NK-92 (cell line): Measurements from ENCODE around the gene CHRND.
"Not testable (repeated sequence)": the region's sequence is repeated elsewhere in the genome, so short reads cannot be mapped to it uniquely, and the experiment has no call there.

Experiments used
- DNase-seq: peaks from one replicate; lab custom pipeline; 2025; ENCODE audit not compliant: unreplicated experiment; lab: John Stamatoyannopoulos, UW

CHRND gene

DNA sequence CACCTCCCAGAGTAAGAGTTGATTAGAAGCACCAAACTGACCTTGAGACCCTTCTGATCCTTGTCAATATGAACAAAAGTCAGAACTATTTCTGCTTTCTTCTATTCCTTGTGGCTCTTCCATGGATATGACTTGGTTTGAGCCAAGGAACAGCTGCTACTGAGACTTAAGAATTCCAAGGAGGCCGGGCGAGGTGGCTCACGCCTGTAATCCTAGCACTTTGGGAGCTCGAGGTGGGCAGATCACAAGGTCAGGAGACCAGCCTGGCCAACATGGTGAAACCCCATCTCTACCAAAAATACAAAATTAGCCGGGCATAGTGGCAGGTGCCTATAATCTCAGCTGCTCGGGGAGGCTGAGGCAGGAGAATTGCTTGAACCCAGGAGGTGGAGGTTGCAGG is 44.5 kb downstream of the CHRND start:
- DNase-seq: not testable (repeated sequence)

DNA sequence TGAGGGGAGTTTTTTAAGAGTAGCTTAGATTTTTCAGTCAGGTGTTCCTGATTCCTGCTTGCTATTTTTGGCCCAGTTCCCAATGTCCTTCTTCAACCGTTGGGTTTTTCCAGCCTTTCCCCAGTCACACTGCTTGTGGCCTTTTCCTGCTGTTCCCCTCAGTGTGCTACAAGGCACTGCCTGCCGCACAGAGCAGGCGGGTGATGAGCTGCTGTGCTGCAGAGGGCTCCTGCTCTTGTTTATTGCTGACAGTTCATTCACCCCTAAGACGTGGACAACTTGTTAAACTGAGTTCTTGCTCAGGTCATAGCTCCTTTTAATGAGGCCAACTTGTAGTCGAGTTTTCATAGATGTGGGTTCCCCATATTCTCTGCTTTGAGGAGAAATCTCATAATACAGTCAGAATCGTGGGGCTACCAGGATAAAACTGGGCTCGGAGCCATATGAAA is 45.1 kb downstream of the CHRND start:
- DNase-seq: no peak

DNA sequence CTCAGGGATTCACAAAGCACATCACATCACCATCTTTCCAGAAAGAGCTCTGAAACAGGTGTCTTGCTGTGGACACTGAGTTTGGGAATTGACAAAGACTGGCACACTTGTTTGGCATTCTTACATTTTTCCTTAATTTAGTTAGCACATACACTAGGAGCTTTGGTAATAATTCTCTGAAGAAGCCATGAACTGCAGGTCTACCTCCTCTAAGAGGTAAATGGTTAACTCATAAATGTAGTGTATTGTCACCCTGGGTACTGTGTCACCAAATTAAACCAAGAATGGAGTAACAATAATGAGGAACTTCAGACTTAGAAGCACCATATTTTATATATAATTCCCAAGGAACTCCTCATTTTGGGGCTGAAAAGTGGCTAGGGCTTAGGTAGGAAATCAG is 47.1 kb downstream of the CHRND start:
- no peak for DNase-seq

DNA sequence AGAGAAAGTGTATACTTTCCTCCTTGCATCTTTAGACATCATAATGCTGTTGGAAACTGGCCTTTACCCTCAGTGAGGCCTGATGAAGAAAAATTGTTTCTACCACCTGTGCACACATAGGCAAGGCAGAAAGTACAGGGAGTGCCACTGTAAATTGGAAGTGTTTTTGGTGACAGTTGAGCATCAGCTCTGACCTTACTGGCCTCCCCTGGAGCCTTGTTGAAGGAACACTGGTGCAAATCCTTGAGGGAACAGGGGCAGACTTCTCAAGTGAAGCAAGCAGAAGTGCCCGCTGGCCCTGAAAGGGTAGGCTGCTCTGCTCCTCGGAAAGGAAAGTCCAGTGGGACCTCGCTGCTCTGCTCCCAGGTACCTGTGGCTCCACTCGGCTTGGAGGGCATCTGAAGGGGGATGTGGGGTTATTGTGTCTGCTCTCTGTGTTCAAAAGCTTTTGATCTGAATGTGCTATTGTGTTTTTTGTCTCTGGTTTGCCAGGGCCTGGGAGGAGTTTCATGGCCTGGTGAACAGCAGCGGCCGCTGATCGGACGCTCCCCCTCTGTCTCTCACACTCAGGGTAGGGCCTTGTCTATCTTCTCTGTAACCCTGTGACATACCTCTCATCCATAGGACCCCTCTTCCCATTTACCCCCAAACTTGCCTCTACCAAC is 47.9 kb downstream of the CHRND start:
- DNase-seq: no peak

DNA sequence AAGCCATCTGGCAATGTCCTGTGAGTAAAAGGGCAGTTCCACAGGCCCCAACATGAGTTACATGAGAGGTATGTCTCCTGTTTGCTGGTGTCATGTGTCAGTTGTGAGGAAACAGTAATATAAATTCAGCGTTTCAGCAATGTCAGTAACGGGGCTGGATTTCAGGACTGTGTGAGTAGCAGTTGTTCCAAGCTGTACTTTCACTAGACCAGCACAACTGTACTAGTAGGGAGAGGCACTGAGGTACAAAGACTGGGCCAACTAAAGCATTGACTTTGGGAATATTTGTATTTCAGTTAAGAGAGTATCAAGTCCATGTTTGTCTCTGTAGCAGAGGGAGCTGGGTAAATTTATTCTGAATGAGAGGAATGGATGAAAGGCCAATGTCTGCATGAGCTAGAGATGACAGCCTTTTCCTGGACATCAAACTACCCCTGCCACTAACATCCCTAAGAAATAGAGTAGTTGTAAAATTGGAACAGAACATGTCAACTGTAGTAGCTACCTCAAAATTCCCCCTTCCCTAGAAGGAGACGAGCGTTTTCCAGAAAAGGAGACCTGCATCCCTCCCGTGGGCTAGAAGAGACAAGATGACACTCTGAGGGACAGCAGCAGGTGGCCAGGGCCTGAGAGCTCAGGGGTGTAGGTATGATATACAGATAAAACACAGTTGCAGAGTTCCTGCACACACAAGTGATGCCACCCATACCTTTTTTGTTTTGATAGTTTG is 48.9 kb downstream of the CHRND start:
- DNase-seq: no peak

DNA sequence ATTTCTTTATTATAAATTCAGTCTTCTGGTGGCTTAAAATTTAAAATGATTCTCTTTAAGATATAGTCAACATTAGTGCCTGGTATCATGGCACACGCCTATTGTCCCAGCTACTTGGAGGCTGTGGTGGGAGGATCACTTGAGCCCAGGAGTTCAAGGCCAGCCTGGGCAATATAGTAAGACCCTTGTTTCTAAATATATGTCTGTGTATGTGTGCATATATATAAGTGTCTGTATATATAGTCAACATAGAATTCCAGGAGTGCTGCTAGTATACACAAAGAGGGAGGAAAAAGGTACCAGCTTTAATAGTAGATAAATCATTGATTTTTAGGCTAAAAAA is 49.4 kb downstream of the CHRND start:
- DNase-seq: no peak

DNA sequence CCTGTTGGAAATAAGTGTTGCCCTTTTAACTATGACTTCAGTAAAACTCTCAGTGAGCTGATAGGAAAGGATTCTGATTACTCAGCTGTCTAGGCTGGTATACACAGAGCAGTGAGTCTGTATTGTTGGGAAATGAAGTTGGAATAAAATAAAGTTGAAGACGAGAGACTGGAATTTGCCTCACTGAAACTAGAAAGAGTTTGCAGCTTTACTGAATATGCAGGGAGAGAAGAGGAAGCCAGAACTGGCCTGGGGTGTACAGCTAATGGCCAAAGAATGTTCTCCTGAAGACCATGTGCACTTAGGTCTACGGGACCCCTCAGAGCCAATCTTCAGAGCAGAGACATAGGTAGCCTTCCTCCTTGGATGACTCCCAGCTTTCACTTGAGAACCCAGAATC is 51.0 kb downstream of the CHRND start:
- DNase-seq: no peak

DNA sequence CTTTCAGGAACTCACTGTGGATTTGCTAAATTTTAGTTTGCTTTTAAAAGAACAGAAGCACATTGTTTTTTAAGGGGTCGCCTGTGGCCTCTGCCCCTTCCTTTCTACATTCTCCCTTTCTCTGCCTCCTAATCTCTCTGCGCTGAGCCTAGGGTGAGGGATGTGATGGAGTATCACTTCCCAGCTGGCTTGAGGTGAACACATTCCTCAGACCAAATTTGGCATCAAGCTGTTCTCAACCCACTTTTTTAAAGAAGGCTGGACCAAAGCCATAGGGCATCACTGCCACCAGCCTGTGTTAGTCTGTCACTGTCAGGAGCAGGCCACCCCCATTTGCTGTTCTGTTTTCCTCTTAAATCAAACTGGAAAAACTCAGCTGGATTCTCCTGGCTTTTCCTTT is 51.9 kb downstream of the CHRND start:
- DNase-seq: no peak

DNA sequence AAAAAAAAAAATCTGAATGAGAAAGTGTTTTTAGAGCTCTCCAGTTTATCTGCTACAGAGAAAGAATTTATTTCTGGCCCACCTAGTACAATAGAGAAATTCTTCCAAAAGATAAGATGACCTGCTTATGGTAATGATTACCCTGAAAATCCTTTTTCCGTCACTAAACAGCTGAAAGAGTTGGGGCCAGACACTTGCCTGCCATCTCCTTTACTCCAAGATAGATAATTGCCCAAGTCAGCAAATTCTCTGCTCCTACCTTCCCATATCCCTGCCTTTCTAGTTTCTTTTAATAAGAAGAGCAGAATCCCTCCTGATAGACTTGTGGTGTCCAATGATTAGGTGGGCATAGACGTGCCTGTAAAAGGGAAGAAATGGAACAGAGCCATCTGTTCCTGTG is 52.7 kb downstream of the CHRND start:
- no peak for DNase-seq

DNA sequence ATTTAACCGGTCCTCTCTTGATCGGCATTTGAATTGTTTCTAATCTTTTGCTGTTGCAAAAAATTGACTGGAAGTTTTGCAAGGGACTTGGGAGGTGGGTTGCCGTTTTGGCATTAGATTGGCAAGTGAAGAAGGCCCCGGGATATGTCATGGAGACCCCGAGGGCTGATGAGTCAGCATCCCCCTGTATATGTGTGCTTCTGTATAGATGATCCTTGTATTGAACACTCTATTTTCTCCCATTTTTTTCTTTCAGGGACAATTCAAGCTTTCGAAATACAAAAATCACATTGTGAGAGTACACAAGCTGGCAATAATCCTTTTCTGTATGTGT is 54.7 kb downstream of the CHRND start:
- no peak for DNase-seq

DNA sequence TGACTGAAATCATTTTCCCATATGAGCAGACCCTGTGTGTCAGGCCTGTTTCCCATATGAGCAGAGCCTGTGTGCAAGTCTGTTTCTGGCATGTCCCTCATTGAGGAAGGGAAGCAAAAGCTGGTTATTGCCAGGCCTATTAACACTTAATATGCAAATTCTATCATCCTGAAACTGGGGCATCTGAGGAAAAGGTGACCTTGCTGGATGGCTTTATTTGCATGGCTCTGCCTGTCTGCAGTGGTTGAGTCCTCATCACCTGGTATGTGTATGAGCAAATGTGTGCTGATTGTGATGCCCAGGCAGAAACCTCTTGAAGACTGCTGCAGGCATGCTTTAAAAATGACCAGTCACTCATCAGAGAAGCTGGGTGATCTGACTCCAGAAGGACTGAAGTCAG is 55.8 kb downstream of the CHRND start:
- DNase-seq: no peak

DNA sequence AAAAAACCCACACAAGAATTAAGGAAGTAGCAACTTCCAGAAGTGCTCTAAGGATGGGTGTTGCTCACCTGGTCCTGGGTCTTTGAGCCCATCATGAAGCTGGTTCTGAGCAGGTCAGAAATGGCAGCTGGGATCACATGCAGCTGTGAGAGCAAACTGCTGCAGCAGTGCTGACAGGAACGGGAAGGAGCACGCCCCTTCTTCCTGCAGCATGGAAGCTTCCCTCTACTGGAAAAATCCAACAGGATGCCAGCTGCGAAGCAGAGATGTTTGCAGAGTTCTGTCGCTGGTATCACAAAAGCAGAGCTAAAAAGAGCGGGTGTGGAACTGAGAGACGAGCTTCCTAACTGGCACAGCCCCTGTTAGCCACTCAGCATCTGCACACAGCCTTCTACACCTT is 58.3 kb downstream of the CHRND start:
- no peak for DNase-seq
